Activated CD8-positive, alpha-beta memory T cell treated with anti-CD3 and anti-CD28 coated beads for 1 hour (primary cell): ENCODE data around the gene FBXL13.
"Not testable (repeated sequence)": the region's sequence is repeated elsewhere in the genome, so short reads cannot be mapped to it uniquely, and the experiment has no call there.

Source experiments
- DNase-seq, 2 donors: peaks; one replicate each; pipeline ENCODE4 v3.0.0-alpha.2; 2020; ENCODE audit warnings: low read depth in 1 of 2; ENCODE audit errors: extremely low read depth in 1 of 2

Gene FBXL13

DNA sequence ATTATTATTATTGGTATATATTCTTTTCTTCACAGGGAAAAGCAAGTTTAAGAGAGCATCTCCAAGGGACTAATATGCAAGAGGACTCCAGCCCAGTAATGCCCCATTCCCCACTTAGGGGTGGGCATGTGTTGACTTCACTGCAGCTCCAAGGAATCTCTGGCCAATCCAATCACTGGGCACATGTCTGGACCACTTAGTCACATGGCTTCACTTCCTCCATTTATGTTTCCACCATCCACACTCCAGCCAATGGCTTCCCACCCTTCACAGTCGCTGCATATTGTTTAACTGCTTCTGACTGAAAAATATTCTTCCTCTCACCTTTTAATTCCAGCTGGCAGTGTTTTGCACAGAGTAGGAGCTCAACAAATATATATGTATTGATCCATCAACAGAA lies 43.6 kb downstream of the FBXL13 start:
- no peak for DNase-seq

DNA sequence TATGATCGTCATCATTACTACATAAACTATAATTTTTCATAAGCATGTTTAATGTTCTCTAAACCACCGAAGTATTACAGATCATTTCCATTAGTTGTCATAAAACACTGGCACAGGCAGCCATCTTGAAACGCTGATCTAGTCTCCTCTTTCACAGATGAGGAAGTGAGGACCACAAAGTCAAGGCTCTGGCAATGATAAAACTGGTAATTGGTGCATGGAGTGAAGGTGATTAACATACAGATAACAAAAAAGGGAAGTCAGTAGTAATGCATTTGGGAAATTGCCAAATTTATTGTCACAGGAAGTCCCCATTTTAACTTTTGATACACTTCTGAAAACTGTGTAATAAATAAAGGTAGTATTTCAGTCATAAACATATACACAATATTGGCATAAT lies 49.3 kb downstream of the FBXL13 start:
- no peak for DNase-seq

DNA sequence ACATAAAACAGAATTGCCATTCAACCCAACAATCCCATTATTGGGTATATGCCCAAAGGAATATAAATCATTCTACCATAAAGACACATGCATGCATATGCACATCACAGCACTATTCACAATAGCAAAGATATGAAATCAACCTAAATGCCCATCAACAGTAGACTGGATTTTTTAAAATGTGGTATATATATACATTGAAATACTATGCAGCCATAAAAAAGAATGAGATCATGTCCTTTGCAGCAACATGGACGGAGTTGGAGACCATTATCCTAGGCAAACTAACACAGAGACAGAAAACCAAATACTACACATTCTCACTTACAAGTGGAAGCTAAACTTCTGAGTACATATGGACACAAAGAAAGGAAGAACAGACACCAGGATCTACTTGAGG lies 51.0 kb downstream of the FBXL13 start:
- not testable (repeated sequence) for DNase-seq

DNA sequence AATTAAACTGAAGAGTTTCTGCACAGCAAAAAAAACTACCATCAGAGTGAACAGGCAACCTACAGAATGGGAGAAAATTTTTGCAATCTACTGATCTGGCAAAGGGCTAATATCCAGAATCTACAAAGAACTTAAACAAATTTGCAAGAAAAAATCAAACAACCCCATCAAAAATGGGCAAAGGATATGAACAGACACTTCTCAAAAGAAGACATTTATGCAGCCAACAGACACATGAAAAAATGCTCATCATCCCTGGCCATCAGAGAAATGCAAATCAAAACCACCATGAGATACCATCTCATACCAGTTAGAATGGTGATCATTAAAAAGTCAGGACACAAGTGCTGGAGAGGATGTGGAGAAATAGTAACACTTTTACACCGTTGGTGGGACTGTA lies 53.1 kb downstream of the FBXL13 start:
- DNase-seq, result not testable (repeated sequence)

DNA sequence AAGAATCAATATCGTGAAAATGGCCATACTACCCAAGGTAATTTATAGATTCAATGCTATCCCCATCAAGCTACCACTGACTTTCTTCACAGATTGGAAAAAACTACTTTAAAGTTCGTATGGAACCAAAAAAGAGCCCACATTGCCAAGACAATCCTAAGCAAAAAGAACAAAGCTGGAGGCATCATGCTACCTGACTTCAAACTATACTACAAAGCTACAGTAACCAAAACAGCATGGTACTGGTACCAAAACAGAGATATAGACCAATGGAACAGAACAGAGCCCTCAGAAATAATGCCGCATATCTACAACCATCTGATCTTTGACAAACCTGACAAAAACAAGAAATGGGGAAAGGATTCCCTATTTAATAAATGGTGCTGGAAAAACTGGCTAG lies 53.7 kb downstream of the FBXL13 start:
- DNase-seq, result not testable (repeated sequence)

DNA sequence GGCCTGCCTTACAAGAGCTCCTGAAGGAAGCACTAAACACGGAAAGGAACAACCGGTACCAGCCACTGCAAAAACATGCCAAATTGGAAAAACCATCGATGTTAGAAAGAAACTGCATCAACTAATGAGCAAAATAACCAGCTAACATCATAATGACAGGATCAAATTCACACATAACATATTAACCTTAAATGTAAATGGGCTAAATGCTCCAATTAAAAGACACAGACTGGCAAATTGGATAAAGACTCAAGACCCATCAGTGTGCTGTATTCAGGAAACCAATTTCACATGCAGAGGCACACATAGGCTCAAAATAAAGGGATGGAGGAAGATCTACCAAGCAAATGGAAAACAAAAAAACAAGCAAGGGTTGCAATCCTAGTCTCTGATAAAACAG lies 56.3 kb downstream of the FBXL13 start:
- not testable (repeated sequence) for DNase-seq

DNA sequence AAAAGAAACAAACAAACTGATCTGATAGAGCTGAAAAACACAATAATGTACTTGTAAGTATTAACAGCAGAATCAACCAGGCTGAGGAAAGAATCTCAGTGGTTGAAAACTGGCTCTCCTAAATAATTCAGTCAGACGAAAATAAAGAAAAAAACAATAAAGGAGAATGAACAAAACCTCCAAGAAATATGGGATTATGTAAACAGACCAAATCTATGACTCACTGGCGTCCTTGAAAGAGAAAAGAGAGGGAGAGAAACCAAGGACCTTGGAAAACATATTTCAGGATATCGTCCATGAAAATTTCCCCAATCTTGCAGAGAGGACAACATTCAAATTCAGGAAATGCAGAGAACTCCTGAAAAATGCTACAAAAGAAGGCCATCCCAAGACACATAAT lies 62.9 kb downstream of the FBXL13 start:
- DNase-seq, result no peak

DNA sequence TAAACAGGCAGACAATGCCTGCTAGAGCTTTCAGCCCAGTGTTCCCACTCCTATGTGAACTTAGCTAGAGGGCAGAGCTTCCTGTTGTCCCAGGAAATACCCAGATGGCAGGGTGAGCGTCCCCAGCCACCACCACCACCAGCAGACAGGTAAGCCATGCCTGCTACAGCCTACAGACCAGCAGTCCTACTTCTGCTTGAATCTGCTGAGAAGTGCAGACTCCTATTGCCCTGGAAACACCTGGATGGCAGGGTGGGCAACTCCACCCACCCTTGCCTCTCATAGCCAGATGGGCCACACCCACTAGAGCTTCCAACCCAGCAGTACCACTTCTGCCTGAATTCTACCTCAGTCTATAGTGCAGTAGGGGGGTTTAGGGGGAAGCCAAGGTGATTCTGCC lies 64.4 kb downstream of the FBXL13 start:
- no peak for DNase-seq

DNA sequence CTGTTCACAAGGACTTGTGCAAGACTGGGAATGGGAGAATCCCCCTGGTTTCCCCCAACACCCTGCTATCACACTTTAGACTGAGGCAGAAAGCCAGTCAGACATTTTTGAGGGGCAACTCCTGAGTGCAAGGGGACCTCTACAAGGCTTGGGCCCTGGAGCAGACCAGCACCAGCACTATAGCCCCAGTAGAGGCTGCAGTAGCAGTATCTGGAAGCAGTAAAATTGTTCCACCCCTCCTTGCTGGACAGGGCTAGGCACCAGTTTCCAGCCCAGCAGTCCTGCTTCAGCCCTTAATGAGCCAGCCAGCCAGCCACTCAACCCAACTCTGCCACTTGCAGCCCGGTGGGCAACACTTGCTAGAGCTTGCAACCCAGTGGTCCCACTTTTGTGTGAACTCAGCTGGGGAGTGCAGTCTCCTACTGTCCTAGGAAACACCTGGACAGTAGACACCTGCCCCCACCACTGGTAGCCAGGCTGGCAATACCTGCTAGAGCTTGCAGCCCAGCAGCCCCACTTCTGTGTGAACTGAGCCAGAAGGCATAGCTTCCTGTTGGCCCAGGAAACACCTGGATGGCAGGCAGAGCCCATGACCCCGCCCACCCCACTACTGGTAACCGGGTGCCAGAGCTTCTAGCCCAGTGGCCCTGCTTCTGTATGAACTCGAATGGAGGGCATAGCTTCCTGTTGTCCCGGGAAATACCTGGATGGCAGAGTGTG lies 65.0 kb downstream of the FBXL13 start:
- DNase-seq, result no peak

DNA sequence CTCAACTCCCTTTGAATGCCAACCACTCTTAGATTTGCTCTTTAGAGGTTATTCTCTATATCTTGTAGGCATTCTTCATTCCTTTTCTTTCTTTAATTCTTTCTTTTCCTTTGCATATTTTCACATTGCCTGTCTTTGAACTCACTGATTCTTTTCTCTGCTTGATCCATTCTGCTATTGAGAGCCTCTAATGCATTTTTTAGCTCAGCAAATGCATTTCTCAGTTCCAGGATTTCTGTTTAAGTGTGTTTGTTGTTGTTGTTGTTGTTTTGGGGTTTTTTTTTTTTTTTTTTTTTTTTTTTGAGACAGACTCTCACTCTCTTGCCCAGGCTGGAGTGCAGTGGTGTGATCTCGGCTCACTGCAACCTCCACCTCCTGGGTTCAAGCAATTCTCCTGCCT lies 71.6 kb downstream of the FBXL13 start:
- no peak for DNase-seq

DNA sequence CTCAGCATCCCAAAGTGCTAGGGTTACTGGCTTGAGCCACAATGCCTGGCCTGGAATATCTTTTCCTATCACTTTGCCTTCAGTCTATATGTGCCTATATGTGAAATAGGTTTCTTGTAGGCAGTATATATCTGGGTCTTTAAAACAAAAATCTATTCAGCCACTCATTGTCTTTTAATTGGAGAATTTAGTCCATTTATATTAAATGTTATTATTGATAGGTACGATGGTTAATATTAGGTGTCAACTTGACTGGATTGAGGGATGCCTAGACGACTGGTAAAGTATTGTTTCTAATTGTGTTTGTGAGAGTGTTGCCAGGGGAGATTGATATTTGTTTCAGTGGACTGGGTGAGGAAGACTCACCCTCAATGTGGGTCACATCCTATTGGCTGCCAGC lies 73.4 kb downstream of the FBXL13 start:
- DNase-seq, result no peak

DNA sequence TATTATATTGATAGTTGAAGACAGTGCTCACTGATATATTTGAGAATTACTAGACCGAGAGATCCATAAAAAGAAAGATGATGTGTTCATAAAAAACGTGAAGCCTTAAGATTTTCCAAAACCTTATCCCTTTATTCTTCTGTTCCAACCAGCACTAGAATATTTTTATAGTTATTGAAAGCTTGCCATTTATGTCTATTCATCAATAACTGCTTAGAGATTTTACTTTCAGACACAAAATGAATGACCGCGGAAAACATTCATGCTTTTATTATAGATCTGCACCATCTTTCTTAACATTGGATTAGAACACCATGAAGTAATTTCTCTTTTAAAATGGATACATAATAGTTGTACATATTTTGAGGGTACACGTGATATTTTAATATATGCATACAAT lies 77.6 kb downstream of the FBXL13 start:
- DNase-seq, result no peak

DNA sequence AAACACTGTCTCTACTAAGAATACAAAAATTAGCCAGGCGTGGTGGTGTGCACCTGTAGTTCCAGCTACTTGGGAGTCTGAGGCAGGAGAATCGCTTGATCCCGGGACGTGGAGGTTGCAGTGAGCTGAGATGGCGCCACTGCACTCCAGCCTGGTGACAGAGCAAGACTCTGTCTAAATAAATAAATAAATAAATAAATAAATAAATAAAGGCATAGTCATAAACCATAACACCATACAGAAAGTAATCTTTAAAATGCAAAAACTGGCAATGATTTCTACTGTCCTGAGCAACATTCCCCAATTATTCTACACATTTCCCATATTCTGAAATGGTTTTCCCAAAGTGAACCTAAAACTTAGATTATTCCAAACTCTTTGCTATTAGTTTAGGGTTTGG lies 79.0 kb downstream of the FBXL13 start:
- not testable (repeated sequence) for DNase-seq

DNA sequence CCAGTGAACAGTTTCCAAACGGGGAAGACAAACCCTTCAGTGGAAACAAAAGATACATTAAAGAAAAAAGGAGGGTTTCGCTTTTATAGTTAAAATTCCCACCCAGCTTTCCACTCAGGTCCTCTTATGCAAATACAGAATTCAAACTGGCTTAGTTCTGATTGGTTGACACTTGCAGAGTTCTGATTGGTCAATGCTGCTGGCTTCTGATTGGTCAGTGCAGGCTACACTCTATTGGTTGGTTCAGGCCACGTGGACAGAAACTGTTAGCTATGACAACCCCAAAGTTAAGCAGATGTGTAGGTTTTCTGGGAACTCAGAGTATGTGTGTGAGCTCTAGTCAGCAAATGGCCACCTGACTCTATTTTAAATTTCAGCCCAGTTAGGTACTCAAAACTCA lies 80.0 kb downstream of the FBXL13 start:
- no peak for DNase-seq

DNA sequence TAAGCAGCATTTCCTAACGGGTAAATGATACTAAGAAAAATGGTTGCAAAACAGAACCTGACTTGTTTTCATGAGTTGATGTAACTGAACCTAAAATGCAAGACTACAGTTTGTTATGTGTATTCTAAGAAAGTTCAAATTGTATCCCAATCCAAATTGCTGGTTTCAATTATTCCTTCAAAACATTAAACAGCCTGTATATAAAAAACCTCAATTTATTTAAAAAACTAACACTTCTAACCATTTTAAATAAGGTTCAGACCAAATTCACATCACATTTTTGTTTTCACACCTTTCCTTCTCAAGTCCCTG lies 80.9 kb downstream of the FBXL13 start:
- no peak for DNase-seq

DNA sequence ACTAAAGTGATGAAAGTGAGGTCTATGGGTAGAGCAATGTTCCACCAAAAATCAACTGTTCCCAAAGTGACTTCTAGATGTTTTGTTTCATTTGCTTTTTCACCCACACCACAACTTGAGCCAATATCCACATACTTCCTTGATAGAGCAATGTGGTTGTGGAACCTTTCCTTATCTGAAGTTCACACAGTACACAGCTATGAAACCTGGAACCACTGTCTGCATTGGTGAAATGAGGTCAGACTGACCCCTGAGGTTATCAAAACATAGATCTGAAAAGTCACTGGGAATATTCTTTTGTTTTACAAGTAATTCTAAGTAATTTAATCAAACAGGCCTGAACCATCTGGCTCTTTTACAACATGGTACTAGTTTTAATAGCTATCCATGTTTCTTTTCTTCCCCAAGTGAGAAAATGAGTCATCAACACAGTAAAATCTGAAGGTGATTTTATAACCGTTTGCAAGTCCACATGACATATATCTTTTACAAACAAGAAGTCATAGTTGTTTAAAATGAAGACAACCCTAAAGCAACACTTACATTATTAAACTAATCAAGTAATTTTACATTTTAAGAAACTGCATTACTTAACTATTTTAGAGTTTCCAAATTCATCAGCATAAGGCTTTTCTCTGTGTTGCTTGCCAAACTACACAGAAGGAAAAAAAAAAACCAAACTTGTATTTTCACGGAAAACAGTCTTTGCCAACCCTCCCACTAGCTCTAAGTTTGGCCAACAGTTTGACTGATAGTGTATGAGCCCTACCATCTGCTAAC lies 81.5 kb downstream of the FBXL13 start:
- no peak for DNase-seq

DNA sequence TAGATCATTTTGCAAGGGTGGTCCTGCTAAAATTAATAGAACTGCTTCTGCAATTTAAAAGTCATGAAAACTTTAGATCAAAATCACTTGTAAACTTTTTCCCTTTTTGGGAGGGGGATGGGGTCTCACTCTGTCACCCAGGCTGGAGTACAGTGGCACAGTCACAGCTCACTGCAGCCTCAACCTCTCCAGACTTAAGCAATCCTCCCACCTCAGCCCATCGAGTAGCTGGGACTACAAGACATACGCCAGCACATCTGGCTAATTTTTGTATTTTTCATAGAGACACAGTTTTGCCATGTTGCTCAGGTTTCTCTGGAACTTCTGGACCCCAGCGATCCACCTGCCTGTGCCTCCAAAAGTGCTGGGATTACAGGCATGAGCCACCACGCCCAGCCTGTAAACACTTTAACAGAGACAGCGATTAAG lies 82.1 kb downstream of the FBXL13 start:
- no peak for DNase-seq

DNA sequence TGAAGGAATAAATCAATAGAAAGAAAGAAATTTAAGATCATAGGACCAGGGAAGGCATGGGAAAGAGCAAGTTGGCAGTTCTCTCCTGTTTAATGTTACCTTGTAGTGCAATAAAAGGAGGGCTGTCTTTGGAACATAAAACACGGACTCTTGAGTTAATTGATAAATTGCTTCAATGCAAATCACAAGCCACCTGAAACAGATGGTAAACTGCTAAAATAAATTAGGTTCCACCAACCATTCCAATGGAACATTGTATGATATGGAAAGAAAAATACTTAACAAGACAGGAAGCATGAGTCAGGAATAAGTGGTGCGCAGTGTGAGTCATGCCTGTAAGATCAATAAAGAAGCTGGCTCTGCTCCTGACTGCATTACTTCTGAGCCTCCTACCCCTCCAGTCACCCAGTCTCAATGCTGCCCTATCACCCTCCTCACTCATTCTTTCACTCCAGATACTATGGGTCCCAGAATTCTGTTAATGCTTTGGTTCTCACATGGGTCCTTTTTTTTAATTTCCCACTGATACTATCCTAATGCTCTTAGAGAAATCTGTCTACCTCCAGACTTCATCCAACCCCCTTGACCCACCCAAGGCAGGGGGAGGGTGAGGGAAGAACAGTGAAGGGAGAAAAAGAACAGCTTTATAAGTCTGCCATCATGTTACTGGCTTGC lies 82.9 kb downstream of the FBXL13 start:
- DNase-seq, result no peak

DNA sequence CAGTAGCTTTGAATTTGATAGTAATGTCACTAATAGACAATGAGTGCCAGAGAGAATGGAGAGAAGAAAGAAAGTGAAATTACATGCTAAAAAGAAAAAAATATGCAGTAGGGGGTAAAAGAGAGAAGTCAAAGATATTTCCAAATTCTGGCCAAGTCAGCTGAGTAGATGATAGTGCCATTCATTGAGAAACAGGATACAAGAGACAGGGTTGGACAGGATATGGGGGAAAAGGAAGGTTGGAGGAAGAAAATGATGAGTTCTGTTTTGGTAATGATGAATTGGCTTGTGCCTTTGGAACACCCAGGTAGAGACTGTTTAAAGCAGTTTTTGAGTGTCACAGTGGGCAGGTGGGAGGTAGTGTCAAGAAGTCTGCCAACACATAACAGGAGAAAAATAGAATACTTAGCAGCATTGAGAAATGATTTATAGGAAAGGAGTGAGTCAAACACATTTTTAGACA lies 83.5 kb downstream of the FBXL13 start:
- no peak for DNase-seq

DNA sequence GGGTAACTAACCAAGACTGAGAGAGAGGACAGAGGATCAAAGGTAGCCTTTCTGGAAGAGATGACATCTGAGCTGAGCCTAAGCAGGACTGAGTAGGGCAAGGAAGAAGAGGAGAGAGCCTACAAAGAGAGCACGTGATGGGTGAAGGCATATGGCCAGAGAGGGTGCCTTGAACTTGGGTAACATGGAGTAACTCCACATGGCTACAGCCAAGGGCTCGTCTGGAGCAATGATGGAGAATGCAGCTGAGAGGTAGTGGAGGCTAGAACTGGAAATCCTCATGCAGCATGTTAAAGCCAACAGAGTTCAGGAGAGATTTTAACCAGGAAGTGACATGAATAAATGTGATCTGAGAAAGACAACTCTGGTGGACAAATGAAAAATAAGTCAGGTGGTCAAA lies 84.0 kb downstream of the FBXL13 start:
- DNase-seq, result no peak

DNA sequence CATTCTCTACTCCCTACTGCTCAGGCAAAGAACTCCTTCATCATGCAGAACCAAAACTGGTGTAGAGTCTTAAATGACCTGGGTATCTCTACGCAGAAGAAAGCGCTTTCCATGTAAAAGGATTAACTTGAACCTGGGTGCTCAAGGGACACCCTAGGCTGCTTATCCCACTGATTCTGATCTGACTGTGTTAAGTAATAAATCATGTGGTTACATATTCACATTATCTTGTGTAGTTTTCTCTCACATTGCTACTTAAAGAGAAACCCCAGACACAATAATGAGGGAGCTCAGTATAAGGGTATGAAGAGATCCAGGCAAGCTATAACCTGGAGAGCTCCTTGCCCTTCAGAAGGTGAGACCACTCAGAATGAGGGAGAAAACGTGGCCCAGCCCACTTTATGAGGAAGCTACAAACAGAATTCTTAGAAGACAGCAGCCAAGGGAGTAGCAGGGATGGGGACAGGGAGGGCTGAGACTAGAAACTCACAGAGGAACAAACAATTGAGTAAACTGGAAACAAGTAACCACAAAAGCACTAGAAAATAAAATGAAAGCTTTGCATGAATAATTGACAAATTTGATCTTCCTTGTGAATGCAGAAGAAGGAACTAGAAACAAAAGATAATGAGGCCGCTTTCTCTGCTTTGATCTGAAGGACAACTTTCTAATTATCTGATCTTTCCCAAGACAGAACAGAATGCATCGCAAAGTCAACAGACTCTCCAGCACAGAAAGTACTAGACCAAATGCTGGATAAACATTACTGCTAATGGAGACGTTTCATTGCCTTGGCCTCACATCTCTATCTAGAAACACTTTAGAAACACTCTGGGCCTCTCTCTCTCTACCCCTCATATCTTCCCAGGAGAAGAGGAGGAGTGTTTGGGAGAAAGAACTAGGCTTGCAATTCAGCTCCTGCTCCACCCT lies 85.7 kb downstream of the FBXL13 start:
- no peak for DNase-seq
